H1 (cell line): Measurements from ENCODE around the gene SLC2A1. TPM values are rescaled to one million over a fixed set of nuclear protein-coding genes. Genes with fewer than 3 reads are reported as not detected.

Source experiments
- SUZ12 ChIP-seq: fragments of 200-600 bp; sonication (generic); IDR thresholded peaks from 2 replicates; pipeline ENCODE4 v1.6.1; 2012; ENCODE audit warnings: mild to moderate bottlenecking, inconsistent platforms, low read length, moderate library complexity, mixed read lengths
- USF2 ChIP-seq: IDR thresholded peaks from 2 replicates; pipeline ENCODE4 v1.6.1; 2011; ENCODE audit warnings: low read length, improper control_type of control experiment
- polyA plus RNA-seq, 7 experiments: library from polyadenylated mRNA; depleted of rRNA in 3 of 7; stranded (reverse) in 5 of 7; unstranded in 2 of 7; fragments of >200 nt in 5 of 7; fragments of 200-250 nt in 2 of 7; gene quantifications; 1 replicate in 5 of 7; 2 replicates in 1 of 7; 4 replicates in 1 of 7; pipeline versions ENCODE4 v1.2.1 to v1.2.3, GENCODE V29; 2011 to 2013; ENCODE audit warnings: missing spikeins in 2 of 7, mixed read lengths in 2 of 7
- total RNA-seq: library from RNA; stranded (reverse); fragmentation: NEBNext Ultra II Directional; extraction: Animal tissue kit (Norgen Biotek cat#: 25700); gene quantifications from 2 replicates; pipeline ENCODE4 v1.2.1, GENCODE V29; 2021

Gene SLC2A1
- total and polyA plus RNA-seq, 2 of the 8 experiments (the other 6 are each of a cell fraction or from before 2014, with no cell fraction given), result 230 to 308 TPM

- TF ChIP-seq USF2 (no peak), SUZ12 (no peak)
- TF ChIP-seq, all 59 proteins: peak for 0
Measured at GRCh38 chr1:43000271-43000670, 41.6 kb upstream of the SLC2A1 start (continued).
